SK-N-SH (cell line): Measurements from ENCODE around the gene MAN2B1.

Experiments used
- CHD2 ChIP-seq: fragments of 150-350 bp; IDR thresholded peaks from 2 replicates; pipeline ENCODE4 v1.6.1; 2018; ENCODE audit warnings: low read length; ENCODE audit not compliant: partially characterized antibody
- EZH2phosphoT487 ChIP-seq: fragments of 200-600 bp; sonication (generic); IDR thresholded peaks from 2 replicates; pipeline ENCODE4 v1.6.1; 2017; ENCODE audit warnings: low read depth, mixed run types, mild to moderate bottlenecking, antibody characterized with exemption, moderate library complexity, borderline replicate concordance
- FOXM1 ChIP-seq: IDR thresholded peaks from 2 replicates; pipeline ENCODE4 v1.4.0; 2012; ENCODE audit warnings: low read depth, mild to moderate bottlenecking
- GABPA ChIP-seq: IDR thresholded peaks from 2 replicates; pipeline ENCODE4 v1.4.0; 2012; ENCODE audit warnings: low read depth, mild to moderate bottlenecking
- MXI1 ChIP-seq: IDR thresholded peaks from 2 replicates; pipeline ENCODE4 v1.6.1; 2012; ENCODE audit warnings: mild to moderate bottlenecking, low read depth, low read length, improper control_type of control experiment
- POLR2AphosphoS5 ChIP-seq: IDR thresholded peaks from 2 replicates; pipeline ENCODE4 v1.6.1; 2012; ENCODE audit warnings: low read depth, low read length
- RCOR1 ChIP-seq: fragments of 150-350 bp; IDR thresholded peaks from 2 replicates; pipeline ENCODE4 v1.6.1; 2017; ENCODE audit warnings: antibody characterized with exemption, low read length
- RXRA ChIP-seq: IDR thresholded peaks from 2 replicates; pipeline ENCODE4 v1.4.0; 2012; ENCODE audit warnings: low read depth, mild to moderate bottlenecking, borderline replicate concordance
- YY1 ChIP-seq: IDR thresholded peaks from 2 replicates; pipeline ENCODE4 v1.4.0; 2012; ENCODE audit warnings: low read depth, mild to moderate bottlenecking
- TF ChIP-seq, protein P1 (sequence below): fragments of 200-600 bp; sonication (generic); IDR thresholded peaks from 2 replicates; pipeline ENCODE4 v1.6.1; 2017; ENCODE audit warnings: antibody characterized with exemption, mild to moderate bottlenecking, moderate library complexity
- TF ChIP-seq, protein P2 (sequence below): IDR thresholded peaks from 2 replicates; pipeline ENCODE4; 2012
- TF ChIP-seq, protein P3 (sequence below): IDR thresholded peaks from 2 replicates; pipeline ENCODE4 v1.4.0; 2012; ENCODE audit warnings: low read depth, borderline replicate concordance

DNA sequence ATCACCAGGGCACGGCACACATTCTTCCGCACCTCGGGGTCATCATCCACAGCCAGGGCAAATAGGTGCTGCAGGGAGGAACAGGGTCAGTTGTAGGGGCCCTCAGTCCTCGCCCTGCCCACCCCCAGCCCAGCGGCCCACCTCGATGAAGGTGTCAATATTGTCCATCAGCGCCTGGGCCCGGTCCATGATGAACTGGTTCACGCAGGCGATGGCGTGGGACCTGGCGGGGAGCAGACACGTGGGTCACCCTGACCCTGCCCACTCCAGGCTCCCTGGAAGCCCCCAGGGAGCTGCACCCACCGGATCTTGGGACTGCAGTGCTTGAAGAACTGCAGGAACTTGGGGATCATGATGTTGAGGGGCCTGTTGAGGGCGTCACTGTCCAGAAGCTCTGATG lies 48.6 kb upstream of the MAN2B1 start:
- TF ChIP-seq YY1 = no peak
- TF ChIP-seq, protein P1, sequence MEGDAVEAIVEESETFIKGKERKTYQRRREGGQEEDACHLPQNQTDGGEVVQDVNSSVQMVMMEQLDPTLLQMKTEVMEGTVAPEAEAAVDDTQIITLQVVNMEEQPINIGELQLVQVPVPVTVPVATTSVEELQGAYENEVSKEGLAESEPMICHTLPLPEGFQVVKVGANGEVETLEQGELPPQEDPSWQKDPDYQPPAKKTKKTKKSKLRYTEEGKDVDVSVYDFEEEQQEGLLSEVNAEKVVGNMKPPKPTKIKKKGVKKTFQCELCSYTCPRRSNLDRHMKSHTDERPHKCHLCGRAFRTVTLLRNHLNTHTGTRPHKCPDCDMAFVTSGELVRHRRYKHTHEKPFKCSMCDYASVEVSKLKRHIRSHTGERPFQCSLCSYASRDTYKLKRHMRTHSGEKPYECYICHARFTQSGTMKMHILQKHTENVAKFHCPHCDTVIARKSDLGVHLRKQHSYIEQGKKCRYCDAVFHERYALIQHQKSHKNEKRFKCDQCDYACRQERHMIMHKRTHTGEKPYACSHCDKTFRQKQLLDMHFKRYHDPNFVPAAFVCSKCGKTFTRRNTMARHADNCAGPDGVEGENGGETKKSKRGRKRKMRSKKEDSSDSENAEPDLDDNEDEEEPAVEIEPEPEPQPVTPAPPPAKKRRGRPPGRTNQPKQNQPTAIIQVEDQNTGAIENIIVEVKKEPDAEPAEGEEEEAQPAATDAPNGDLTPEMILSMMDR = no peak
- TF ChIP-seq, protein P2, sequence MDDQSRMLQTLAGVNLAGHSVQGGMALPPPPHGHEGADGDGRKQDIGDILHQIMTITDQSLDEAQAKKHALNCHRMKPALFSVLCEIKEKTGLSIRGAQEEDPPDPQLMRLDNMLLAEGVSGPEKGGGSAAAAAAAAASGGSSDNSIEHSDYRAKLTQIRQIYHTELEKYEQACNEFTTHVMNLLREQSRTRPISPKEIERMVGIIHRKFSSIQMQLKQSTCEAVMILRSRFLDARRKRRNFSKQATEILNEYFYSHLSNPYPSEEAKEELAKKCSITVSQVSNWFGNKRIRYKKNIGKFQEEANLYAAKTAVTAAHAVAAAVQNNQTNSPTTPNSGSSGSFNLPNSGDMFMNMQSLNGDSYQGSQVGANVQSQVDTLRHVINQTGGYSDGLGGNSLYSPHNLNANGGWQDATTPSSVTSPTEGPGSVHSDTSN = no peak
- no peak for TF ChIP-seq RCOR1
- TF ChIP-seq POLR2AphosphoS5 = no peak
- TF ChIP-seq EZH2phosphoT487 = no peak
- no peak for TF ChIP-seq MXI1
- TF ChIP-seq, protein P3, sequence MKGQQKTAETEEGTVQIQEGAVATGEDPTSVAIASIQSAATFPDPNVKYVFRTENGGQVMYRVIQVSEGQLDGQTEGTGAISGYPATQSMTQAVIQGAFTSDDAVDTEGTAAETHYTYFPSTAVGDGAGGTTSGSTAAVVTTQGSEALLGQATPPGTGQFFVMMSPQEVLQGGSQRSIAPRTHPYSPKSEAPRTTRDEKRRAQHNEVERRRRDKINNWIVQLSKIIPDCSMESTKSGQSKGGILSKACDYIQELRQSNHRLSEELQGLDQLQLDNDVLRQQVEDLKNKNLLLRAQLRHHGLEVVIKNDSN = no peak
- TF ChIP-seq GABPA = no peak
- TF ChIP-seq CHD2 = no peak
- TF ChIP-seq RXRA = no peak
- TF ChIP-seq FOXM1 = no peak
